ENCODE measurements around the gene LGMN.
"Not testable (repeated sequence)": the region's sequence is repeated elsewhere in the genome, so short reads cannot be mapped to it uniquely, and the experiment has no call there.

The LGMN gene

DNA sequence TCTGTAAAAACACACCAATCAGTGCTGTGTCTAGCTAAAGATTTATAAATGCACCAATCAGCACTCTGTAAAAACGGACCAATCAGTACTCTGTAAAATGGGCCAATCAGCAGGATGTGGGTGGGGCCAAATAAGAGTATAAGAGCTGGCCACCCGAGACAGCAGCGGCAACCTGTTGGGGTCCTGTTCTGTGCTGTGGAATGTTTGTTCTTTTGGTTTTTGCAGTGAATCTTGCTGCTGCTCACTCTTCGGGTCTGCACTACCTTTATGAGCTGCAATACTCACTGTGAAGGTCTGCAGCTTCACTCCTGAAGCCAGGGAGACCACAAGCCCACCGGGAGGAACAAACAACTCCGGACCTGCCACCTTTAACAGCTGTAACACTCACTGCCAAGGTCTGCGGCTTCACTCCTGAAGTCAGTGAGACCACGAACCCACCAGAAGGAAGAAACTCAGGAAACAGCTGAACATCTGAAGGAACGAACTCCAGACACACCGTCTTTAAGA, 1.8 kb upstream of the LGMN start:
- H3K27ac ChIP-seq (ENCODE audit: low read depth in 2 of 2, low read length in 2 of 2) = peak overlapping the region; percentile 12 to 28
- H3K36me3 ChIP-seq (ENCODE audit: control insufficient read depth in 2 of 2, insufficient read depth in 2 of 2, low read length in 2 of 2); H3K9ac ChIP-seq (ENCODE audit: low read depth in 1 of 2, low read length in 2 of 2); H3K4me1 ChIP-seq (ENCODE audit: control insufficient read depth in 2 of 2, insufficient read depth in 2 of 2, low read length in 2 of 2); H3K9me3 ChIP-seq (ENCODE audit: control insufficient read depth in 2 of 2, low read length in 2 of 2); H3K27me3 ChIP-seq (ENCODE audit: control insufficient read depth in 2 of 2, insufficient read depth in 2 of 2, low read length in 2 of 2): not testable (repeated sequence)
- H3K4me3 ChIP-seq (ENCODE audit: low read length in 2 of 2) = peak overlapping the region in 1 of 2 donors; percentile 43

DNA sequence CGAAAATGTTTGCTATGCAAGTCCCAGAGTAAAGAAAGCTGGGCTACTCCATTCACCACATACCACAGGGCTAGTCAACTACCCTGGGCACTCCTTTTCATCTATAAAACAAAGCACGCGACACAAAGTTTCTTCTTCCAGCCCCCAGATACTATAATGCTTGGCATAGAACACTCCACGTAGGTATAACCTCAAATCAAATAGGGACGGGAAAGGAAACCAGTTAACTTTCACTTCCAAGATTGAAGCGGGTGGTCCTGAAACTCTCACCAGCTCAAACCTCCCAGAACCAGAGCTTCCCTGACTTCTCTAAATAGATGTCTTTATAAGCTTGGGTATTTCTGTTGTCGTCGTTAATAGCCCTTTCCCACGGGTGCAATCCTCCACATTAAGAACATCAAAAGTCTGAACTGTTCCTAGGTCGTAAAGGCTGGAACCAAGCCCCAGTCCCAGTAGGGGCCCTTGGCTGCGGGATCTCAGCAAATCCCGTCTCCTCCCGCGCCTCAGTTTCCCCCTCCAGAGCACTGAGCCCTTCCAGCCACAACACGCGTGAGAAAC, 647 bp downstream of the LGMN start:
- Histone ChIP-seq H3K9ac (ENCODE audit: low read depth in 1 of 2, low read length in 2 of 2) (peak overlapping the region; percentile 89 to 92), H3K9me3 (ENCODE audit: control insufficient read depth in 2 of 2, low read length in 2 of 2) (no peaks in the 10 kb centered on the region), H3K27me3 (ENCODE audit: control insufficient read depth in 2 of 2, insufficient read depth in 2 of 2, low read length in 2 of 2) (no peaks in the 10 kb centered on the region), H3K27ac (ENCODE audit: low read depth in 2 of 2, low read length in 2 of 2) (peak overlapping the region; percentile 80 to 83), H3K4me3 (ENCODE audit: low read length in 2 of 2) (peak overlapping the region; percentile 87 to 91), H3K4me1 (ENCODE audit: control insufficient read depth in 2 of 2, insufficient read depth in 2 of 2, low read length in 2 of 2) (peaks cover 0 to 4% of the 10 kb centered on the region in 2 donors), H3K36me3 (ENCODE audit: control insufficient read depth in 2 of 2, insufficient read depth in 2 of 2, low read length in 2 of 2) (no peaks in the 10 kb centered on the region)

DNA sequence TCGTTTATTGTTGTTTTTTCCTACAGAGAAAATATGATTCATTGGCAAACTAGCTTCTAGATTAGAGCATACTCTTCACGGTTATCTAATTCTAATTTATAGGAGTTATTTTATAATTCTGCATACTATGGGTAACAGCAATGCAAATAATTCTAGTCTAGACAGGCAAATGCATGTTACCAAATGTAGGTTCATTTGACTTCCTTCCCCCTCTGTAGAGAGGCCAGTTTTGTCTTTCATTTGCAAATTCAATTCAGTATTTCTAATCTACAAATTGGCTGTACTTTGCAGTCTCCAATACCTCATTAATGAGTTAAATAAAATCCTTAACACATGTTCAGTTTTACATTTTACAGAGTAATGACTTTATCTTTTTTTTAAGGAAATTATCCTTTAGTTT, 4.2 kb downstream of the LGMN start:
- Histone ChIP-seq H3K9ac (ENCODE audit: low read depth in 1 of 2, low read length in 2 of 2) (no peak overlapping the region), H3K9me3 (ENCODE audit: control insufficient read depth in 2 of 2, low read length in 2 of 2) (no peaks in the 10 kb centered on the region), H3K4me3 (ENCODE audit: low read length in 2 of 2) (no peak overlapping the region), H3K27me3 (ENCODE audit: control insufficient read depth in 2 of 2, insufficient read depth in 2 of 2, low read length in 2 of 2) (no peaks in the 10 kb centered on the region), H3K4me1 (ENCODE audit: control insufficient read depth in 2 of 2, insufficient read depth in 2 of 2, low read length in 2 of 2) (peaks cover 0 to 4% of the 10 kb centered on the region in 2 donors), H3K27ac (ENCODE audit: low read depth in 2 of 2, low read length in 2 of 2) (no peak overlapping the region), H3K36me3 (ENCODE audit: control insufficient read depth in 2 of 2, insufficient read depth in 2 of 2, low read length in 2 of 2) (peaks cover 0 to 5% of the 10 kb centered on the region in 2 donors)

DNA sequence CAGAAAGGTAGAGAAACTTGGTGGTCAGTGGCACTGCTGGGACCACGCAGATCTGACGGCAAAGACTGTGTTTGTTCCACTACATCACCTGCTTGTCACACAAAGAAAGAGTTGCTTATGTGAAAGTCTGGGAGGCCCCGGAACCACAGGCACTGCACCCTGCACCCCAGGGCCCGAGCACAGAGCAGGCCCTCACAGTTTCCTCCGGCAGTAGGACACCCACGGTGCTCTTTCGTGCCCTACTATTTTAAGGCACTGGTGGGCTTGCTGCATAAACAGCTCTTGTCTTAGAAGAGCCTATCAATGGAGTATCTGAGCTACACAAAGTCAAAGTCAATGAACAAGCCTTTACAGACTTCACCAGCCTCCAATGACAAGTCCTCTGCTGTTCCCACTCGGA, 8.0 kb downstream of the LGMN start:
- Histone ChIP-seq H3K27me3 (ENCODE audit: control insufficient read depth in 2 of 2, insufficient read depth in 2 of 2, low read length in 2 of 2) (no peaks in the 10 kb centered on the region), H3K9ac (ENCODE audit: low read depth in 1 of 2, low read length in 2 of 2) (no peak overlapping the region), H3K9me3 (ENCODE audit: control insufficient read depth in 2 of 2, low read length in 2 of 2) (no peaks in the 10 kb centered on the region), H3K4me3 (ENCODE audit: low read length in 2 of 2) (no peak overlapping the region), H3K4me1 (ENCODE audit: control insufficient read depth in 2 of 2, insufficient read depth in 2 of 2, low read length in 2 of 2) (peaks cover 8 to 15% of the 10 kb centered on the region in 2 donors), H3K36me3 (ENCODE audit: control insufficient read depth in 2 of 2, insufficient read depth in 2 of 2, low read length in 2 of 2) (peaks cover 0 to 5% of the 10 kb centered on the region in 2 donors), H3K27ac (ENCODE audit: low read depth in 2 of 2, low read length in 2 of 2) (no peak overlapping the region)

DNA sequence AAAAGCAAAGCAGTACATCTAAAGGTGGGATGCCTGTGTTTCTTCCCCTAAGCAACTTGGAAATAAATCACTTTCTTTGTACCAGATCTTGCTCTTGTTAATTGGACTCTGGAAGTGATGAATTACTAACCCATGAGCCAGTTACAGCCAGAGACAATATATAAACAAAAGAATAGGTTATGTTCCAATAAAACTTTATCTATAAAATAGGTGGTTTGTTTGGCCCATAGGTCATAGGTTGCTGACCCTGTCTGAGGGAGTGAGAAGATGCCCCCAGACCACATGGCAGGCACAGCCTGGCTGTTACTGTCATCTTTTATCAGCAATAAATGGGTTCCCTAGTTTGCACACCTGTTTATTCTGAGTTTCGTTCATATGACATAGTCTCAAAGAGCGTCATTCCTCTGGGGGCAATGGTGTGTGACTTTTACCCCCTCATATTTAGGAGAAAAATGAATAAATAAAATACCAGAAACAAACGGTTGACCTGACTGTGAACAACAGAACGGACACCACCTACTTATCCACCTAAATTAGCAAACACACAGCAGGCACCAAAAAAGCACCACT, 10.7 kb downstream of the LGMN start:
- H3K4me3 ChIP-seq (ENCODE audit: low read length in 2 of 2) = peak overlapping the region in 1 of 2 donors; percentile 10
- no peaks in the 10 kb centered on the region for H3K27me3 ChIP-seq (ENCODE audit: control insufficient read depth in 2 of 2, insufficient read depth in 2 of 2, low read length in 2 of 2)
- no peaks in the 10 kb centered on the region for H3K9me3 ChIP-seq (ENCODE audit: control insufficient read depth in 2 of 2, low read length in 2 of 2)
- peak overlapping the region; percentile 43 to 61 for H3K27ac ChIP-seq (ENCODE audit: low read depth in 2 of 2, low read length in 2 of 2)
- peaks cover 0 to 5% of the 10 kb centered on the region in 2 donors for H3K36me3 ChIP-seq (ENCODE audit: control insufficient read depth in 2 of 2, insufficient read depth in 2 of 2, low read length in 2 of 2)
- peak overlapping the region in 1 of 2 donors; percentile 3 for H3K9ac ChIP-seq (ENCODE audit: low read depth in 1 of 2, low read length in 2 of 2)
- peaks cover 11 to 24% of the 10 kb centered on the region in 2 donors for H3K4me1 ChIP-seq (ENCODE audit: control insufficient read depth in 2 of 2, insufficient read depth in 2 of 2, low read length in 2 of 2)

DNA sequence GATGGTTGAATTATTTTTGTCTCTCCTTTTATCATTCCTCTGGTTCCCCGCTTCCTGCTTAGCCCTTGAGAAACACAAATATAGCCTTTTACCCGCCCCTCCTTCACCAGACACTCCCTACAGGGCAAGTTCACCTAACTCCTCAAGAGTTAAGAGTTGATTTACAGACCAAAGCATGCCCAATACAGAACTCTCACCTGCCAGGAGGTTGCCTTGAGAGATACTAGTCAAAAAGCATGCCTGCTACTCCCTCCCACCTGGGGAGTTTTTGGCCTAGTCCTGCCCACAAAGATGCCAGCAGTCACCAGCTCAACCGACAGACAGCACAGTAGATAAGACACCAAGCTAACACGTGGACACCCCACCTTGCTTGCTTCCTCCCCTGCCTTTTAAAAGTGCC, 11.2 kb downstream of the LGMN start:
- H3K27me3 ChIP-seq (ENCODE audit: control insufficient read depth in 2 of 2, insufficient read depth in 2 of 2, low read length in 2 of 2) = no peaks in the 10 kb centered on the region
- peak overlapping the region; percentile 43 to 61 for H3K27ac ChIP-seq (ENCODE audit: low read depth in 2 of 2, low read length in 2 of 2)
- H3K4me1 ChIP-seq (ENCODE audit: control insufficient read depth in 2 of 2, insufficient read depth in 2 of 2, low read length in 2 of 2) = peaks cover 11 to 24% of the 10 kb centered on the region in 2 donors
- peak overlapping the region in 1 of 2 donors; percentile 10 for H3K4me3 ChIP-seq (ENCODE audit: low read length in 2 of 2)
- H3K9ac ChIP-seq (ENCODE audit: low read depth in 1 of 2, low read length in 2 of 2) = peak overlapping the region in 1 of 2 donors; percentile 3
- peaks cover 1 to 2% of the 10 kb centered on the region in 2 donors for H3K36me3 ChIP-seq (ENCODE audit: control insufficient read depth in 2 of 2, insufficient read depth in 2 of 2, low read length in 2 of 2)
- no peaks in the 10 kb centered on the region for H3K9me3 ChIP-seq (ENCODE audit: control insufficient read depth in 2 of 2, low read length in 2 of 2)

DNA sequence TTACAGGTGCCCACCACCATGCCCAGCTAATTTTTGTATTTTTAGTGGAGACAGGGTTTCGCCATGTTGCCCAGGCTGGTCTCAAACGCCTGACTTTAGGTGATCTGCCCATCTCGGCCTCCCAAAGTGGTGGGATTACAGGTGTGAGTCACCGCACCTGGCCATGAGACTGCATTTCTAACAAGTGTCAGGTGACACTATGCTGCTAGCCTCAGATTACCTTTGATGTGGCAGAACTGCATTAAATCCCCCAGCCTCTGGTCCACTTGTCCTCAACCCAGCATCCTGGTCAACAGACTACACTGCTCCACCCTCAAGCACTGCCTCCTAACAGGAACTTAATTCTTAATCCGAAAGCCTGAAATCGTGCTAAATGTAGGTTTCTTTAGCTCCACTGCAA, 13.1 kb downstream of the LGMN start:
- Histone ChIP-seq H3K9ac (ENCODE audit: low read depth in 1 of 2, low read length in 2 of 2) (no peak overlapping the region), H3K36me3 (ENCODE audit: control insufficient read depth in 2 of 2, insufficient read depth in 2 of 2, low read length in 2 of 2) (peaks cover 11 to 12% of the 10 kb centered on the region in 2 donors), H3K4me3 (ENCODE audit: low read length in 2 of 2) (no peak overlapping the region), H3K27ac (ENCODE audit: low read depth in 2 of 2, low read length in 2 of 2) (no peak overlapping the region), H3K27me3 (ENCODE audit: control insufficient read depth in 2 of 2, insufficient read depth in 2 of 2, low read length in 2 of 2) (no peaks in the 10 kb centered on the region), H3K4me1 (ENCODE audit: control insufficient read depth in 2 of 2, insufficient read depth in 2 of 2, low read length in 2 of 2) (peaks cover 11 to 24% of the 10 kb centered on the region in 2 donors), H3K9me3 (ENCODE audit: control insufficient read depth in 2 of 2, low read length in 2 of 2) (no peaks in the 10 kb centered on the region)

DNA sequence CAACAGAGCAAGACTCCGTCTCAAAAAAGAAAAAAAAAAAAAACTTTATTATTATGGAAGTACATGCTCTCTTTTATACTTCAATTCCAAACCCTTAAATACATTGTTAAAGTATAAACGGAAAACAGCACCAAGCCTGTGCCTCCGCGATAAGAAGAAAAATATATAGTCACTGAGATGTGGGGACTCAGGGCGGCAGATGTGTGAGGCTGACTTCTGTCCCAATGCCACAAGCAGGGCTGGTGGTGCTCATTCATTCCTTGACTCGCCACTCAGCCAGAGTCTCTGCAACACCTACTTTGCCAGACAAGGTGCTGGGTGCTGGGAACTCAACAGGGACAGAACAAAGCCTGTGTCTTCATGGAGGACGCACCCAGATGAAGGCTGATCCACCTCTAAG, 13.8 kb downstream of the LGMN start:
- peaks cover 11 to 12% of the 10 kb centered on the region in 2 donors for H3K36me3 ChIP-seq (ENCODE audit: control insufficient read depth in 2 of 2, insufficient read depth in 2 of 2, low read length in 2 of 2)
- no peaks in the 10 kb centered on the region for H3K9me3 ChIP-seq (ENCODE audit: control insufficient read depth in 2 of 2, low read length in 2 of 2)
- H3K27me3 ChIP-seq (ENCODE audit: control insufficient read depth in 2 of 2, insufficient read depth in 2 of 2, low read length in 2 of 2) = no peaks in the 10 kb centered on the region
- no peak overlapping the region for H3K4me3 ChIP-seq (ENCODE audit: low read length in 2 of 2)
- H3K4me1 ChIP-seq (ENCODE audit: control insufficient read depth in 2 of 2, insufficient read depth in 2 of 2, low read length in 2 of 2) = peaks cover 11 to 24% of the 10 kb centered on the region in 2 donors
- no peak overlapping the region for H3K9ac ChIP-seq (ENCODE audit: low read depth in 1 of 2, low read length in 2 of 2)
- H3K27ac ChIP-seq (ENCODE audit: low read depth in 2 of 2, low read length in 2 of 2) = no peak overlapping the region

DNA sequence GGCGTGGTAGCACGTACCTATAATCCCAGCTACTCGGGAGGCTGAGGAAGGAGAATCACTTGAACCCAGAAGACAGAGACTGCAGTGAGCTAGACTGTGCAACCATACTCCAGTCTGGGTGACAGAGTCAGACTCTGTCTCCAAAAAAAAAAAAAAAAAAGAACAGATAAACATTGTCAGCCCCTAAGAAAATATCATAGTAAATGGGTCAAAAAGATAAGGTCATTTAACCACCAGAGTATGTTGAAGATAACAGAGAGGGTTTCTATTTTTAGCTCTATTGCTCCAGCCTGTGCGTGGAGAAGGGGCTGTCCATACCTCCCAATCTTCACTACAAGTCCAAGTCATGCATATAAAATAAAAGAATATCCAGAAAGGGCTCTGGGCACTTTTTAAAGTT, 15.4 kb downstream of the LGMN start:
- Histone ChIP-seq H3K27ac (ENCODE audit: low read depth in 2 of 2, low read length in 2 of 2) (no peak overlapping the region), H3K4me3 (ENCODE audit: low read length in 2 of 2) (no peak overlapping the region), H3K36me3 (ENCODE audit: control insufficient read depth in 2 of 2, insufficient read depth in 2 of 2, low read length in 2 of 2) (peaks cover 11 to 12% of the 10 kb centered on the region in 2 donors), H3K9me3 (ENCODE audit: control insufficient read depth in 2 of 2, low read length in 2 of 2) (no peaks in the 10 kb centered on the region), H3K27me3 (ENCODE audit: control insufficient read depth in 2 of 2, insufficient read depth in 2 of 2, low read length in 2 of 2) (no peaks in the 10 kb centered on the region), H3K4me1 (ENCODE audit: control insufficient read depth in 2 of 2, insufficient read depth in 2 of 2, low read length in 2 of 2) (peaks cover 11 to 24% of the 10 kb centered on the region in 2 donors), H3K9ac (ENCODE audit: low read depth in 1 of 2, low read length in 2 of 2) (no peak overlapping the region)

DNA sequence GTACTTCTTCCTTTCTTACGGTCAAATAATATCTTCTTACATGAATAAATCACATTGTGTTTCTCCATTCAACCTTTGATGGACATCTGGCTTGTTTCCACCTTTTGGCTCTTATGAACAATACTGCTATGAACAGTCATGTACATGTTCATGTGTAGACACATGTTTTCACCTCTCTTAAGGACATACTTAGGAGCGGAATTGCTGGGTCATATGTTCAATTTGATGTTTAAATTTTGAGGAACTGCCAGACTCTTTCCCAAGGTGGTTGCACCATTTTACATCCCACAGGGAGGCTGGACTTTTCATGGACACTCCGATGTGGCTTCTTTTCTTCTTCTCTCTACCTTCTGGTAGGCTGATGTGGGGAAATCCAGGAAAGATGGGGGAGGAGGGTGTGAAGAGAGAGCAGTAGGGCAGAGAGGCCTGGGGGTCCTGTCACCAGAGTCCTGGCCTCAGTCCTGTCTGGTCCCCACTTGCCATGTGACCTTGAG, 16.8 kb downstream of the LGMN start:
- no peak overlapping the region for H3K4me3 ChIP-seq (ENCODE audit: low read length in 2 of 2)
- no peak overlapping the region for H3K9ac ChIP-seq (ENCODE audit: low read depth in 1 of 2, low read length in 2 of 2)
- peaks cover 7 to 13% of the 10 kb centered on the region in 2 donors for H3K4me1 ChIP-seq (ENCODE audit: control insufficient read depth in 2 of 2, insufficient read depth in 2 of 2, low read length in 2 of 2)
- peaks cover 11 to 12% of the 10 kb centered on the region in 2 donors for H3K36me3 ChIP-seq (ENCODE audit: control insufficient read depth in 2 of 2, insufficient read depth in 2 of 2, low read length in 2 of 2)
- no peak overlapping the region for H3K27ac ChIP-seq (ENCODE audit: low read depth in 2 of 2, low read length in 2 of 2)
- no peaks in the 10 kb centered on the region for H3K27me3 ChIP-seq (ENCODE audit: control insufficient read depth in 2 of 2, insufficient read depth in 2 of 2, low read length in 2 of 2)
- H3K9me3 ChIP-seq (ENCODE audit: control insufficient read depth in 2 of 2, low read length in 2 of 2) = no peaks in the 10 kb centered on the region

Data from mucosa of rectum (tissue), 2 donors.